Uterus (tissue), 2 donors: ENCODE measurements around the gene HOMEZ.
"Not testable (repeated sequence)": the region's sequence is repeated elsewhere in the genome, so short reads cannot be mapped to it uniquely, and the experiment has no call there.

ENCODE experiments used
- CTCF ChIP-seq, 4 experiments: fragments of 200-600 bp in 2 of 4; fragments of 450-650 bp in 2 of 4; sonication (generic) in 2 of 4; IDR thresholded peaks; one replicate each; pipeline ENCODE4 v1.5.1; 2016 to 2019; ENCODE audit warnings: antibody characterized with exemption in 4 of 4, mild to moderate bottlenecking in 2 of 4, moderate library complexity in 1 of 4
- POLR2A ChIP-seq, 2 donors: fragments of 450-650 bp; IDR thresholded peaks; one replicate each; pipeline ENCODE4 v1.6.1; 2016; ENCODE audit warnings: antibody characterized with exemption in 2 of 2, mild to moderate bottlenecking in 1 of 2, moderate library complexity in 1 of 2

DNA sequence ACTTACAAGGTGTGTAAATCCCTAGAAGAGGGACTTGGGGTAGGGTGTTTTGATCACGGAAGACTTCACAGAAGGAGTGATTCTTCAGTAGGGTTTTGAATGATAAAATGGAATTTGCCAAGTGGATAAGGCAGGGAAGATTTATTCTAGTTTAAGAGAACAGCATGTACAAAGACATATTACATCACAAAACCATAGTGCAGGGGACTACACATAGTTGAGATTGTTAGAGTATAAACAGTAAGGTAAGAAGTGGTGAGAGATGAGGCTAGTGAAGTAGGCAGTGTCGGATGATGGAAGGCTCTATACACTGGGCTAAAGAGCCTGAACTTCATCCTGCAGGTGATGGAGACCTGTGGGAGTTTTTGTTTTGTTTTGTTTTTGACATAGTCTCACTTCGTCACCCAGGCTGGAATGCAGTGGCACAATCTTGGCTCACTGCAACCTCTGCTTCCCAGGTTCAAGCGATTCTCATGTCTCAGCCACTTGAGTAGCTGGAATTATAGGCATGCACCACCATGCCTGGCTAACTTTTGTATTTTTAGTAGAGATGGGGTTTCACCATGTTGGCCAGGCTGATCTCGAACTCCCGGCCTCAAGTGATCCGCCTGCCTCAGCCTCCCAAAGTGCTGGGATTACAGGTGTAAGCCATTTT, 44.7 kb downstream of the HOMEZ start:
- TF ChIP-seq CTCF, POLR2A (IDR thresholded peaks at IDR 0.05): not testable (repeated sequence)
